Panc1 (cell line): ENCODE measurements around the gene PIGM. TPM values are rescaled to one million over a fixed set of nuclear protein-coding genes. Genes with fewer than 3 reads are reported as not detected.

Experiments used
- ATAC-seq: fragments of 200-7000 bp; cut with Tn5 transposase; 2 replicates; pipeline ENCODE4 v1.9.1; 2020; ENCODE audit warnings: mild to moderate bottlenecking, moderate library complexity
- BruUV-seq: library from RNA; stranded (reverse); fragments of 400-500 nt; replicated peaks from 2 replicates; lab custom pipeline; 2021; lab: Mats Ljungman, UMichigan
- CTCF ChIA-PET: fragments of 300-600 bp; sonication (Branson Sonifier 250); formaldehyde crosslinking; loops from one replicate; lab custom pipeline; 2022; ENCODE audit warnings: antibody characterized with exemption; lab: Charles Lee
- POLR2A ChIA-PET: fragments of 300-600 bp; sonication (Branson Sonifier 250); formaldehyde crosslinking; loops from one replicate; lab custom pipeline; 2022; ENCODE audit warnings: antibody characterized with exemption; lab: Charles Lee
- DNase-seq: peaks from one replicate; pipeline ENCODE4 v3.0.0-alpha.2; 2010; ENCODE audit warnings: low read depth, low spot score
- H3K27ac ChIP-seq: 2 replicates; pipeline ENCODE4 v1.5.1; 2011; ENCODE audit warnings: mild to moderate bottlenecking, low read length, inconsistent platforms
- H3K27me3 ChIP-seq: fragments of 200-500 bp; sonication (Bioruptor generic); 2 replicates; pipeline ENCODE4 v1.6.0; 2014; ENCODE audit warnings: low read length, inconsistent platforms; ENCODE audit not compliant: control insufficient read depth, insufficient read depth
- H3K36me3 ChIP-seq: fragments of 200-500 bp; sonication (Bioruptor generic); 2 replicates; pipeline ENCODE4 v1.5.1; 2014; ENCODE audit warnings: inconsistent platforms, mild to moderate bottlenecking, low read length, moderate library complexity; ENCODE audit not compliant: control insufficient read depth, insufficient read depth
- H3K4me1 ChIP-seq: 2 replicates; pipeline ENCODE4 v1.5.1; 2011; ENCODE audit warnings: inconsistent platforms, mild to moderate bottlenecking, low read length, moderate library complexity; ENCODE audit not compliant: control insufficient read depth, insufficient read depth
- H3K4me3 ChIP-seq, 2 experiments: 2 replicates each; pipeline ENCODE4 v1.5.1; 2011 to 2012; ENCODE audit warnings: low read depth in 2 of 2, low read length in 2 of 2, mild to moderate bottlenecking in 2 of 2, inconsistent platforms in 1 of 2, moderate library complexity in 1 of 2
- H3K9me3 ChIP-seq: fragments of 200-500 bp; sonication (Bioruptor generic); 2 replicates; pipeline ENCODE4 v1.5.1; 2014; ENCODE audit warnings: low read depth, mild to moderate bottlenecking, inconsistent platforms, low read length, moderate library complexity; ENCODE audit not compliant: control insufficient read depth, insufficient read depth
- POLR2AphosphoS5 ChIP-seq: IDR thresholded peaks from 2 replicates; pipeline ENCODE4 v1.6.1; 2012; ENCODE audit warnings: mild to moderate bottlenecking, low read depth, low read length, moderate library complexity
- REST ChIP-seq, 2 experiments: IDR thresholded peaks; 2 replicates each; pipeline ENCODE4 v1.6.1; 2011 to 2012; ENCODE audit warnings: low read depth in 2 of 2, control low read depth in 1 of 2, low read length in 1 of 2, mild to moderate bottlenecking in 1 of 2, moderate library complexity in 1 of 2; ENCODE audit not compliant: insufficient read depth in 1 of 2
- SIN3A ChIP-seq: IDR thresholded peaks from 2 replicates; pipeline ENCODE4 v1.6.1; 2012; ENCODE audit warnings: low read depth, mild to moderate bottlenecking, low read length, moderate library complexity, borderline replicate concordance; ENCODE audit not compliant: insufficient read depth
- TCF7L2 ChIP-seq: IDR thresholded peaks from 2 replicates; pipeline ENCODE4 v1.6.1; 2011; ENCODE audit warnings: mild to moderate bottlenecking, low read depth, low read length, inconsistent platforms
- in situ Hi-C: cut with HindIII; loops from 2 replicates; pipeline ENCODE4 v1.10.0; 2016; ENCODE audit warnings: low sequenced_read_pairs, low pct_unique_long_range_greater_than_20kb
- intact Hi-C: fragments of 100-400 bp; cut with micrococcal nuclease; formaldehyde crosslinking; loops from one replicate; pipeline ENCODE4 v1.10.0; 2022; ENCODE audit not compliant: unreplicated experiment
- total RNA-seq: library from RNA; stranded (reverse); gene quantifications from one replicate; pipeline ENCODE4 v1.2.1, GENCODE V29; 2021; ENCODE audit not compliant: unreplicated experiment
- TF ChIP-seq, protein P1 (sequence below): fragments of 450-650 bp; IDR thresholded peaks from 2 replicates; pipeline ENCODE4 v1.5.1; 2017; ENCODE audit warnings: mild to moderate bottlenecking

The PIGM gene
- total RNA-seq, 1 experiment from 2014 or later, result 4.4 TPM

DNA sequence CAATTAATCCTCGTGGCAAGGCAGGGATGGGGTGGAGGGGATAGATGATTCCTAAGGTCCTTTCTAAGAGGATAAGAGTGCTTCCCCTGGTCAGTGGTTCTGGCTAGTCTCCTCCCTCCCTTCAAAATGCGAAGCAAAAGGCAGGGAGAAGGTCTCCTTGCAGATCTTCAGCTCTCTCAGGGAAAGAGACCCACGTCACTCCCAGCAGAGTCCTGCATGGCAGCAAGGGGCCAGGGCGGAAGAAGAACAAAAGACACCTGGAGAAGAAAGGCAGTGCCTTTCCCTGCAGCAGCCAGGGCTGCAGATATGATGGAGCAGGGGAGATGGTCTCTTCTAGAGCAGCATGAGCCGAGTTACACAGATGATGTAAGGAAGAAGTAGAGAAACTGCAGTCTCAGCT, 48.1 kb downstream of the PIGM start:
- Histone ChIP-seq H3K4me3 (no peak overlapping the region), H3K9me3 (no peaks in the 10 kb centered on the region), H3K36me3 (no peaks in the 10 kb centered on the region), H3K27ac (no peak overlapping the region), H3K4me1 (no peaks in the 10 kb centered on the region), H3K27me3 (peaks cover 8% of the 10 kb centered on the region)
- BruUV-seq, result no TSS peak
- ChIA-PET POLR2A (interaction anchor here (0.6 kb wide), 1 partner anchor 763 kb away, joined by 5 read pairs; no protein-coding TSS in a partner anchor), CTCF (no interaction called here)
- in situ Hi-C loops, result no loop called here
- no peak for TF ChIP-seq TCF7L2
- no peak for TF ChIP-seq REST (IDR thresholded peaks at IDR 0.05; ENCODE audit: insufficient read depth in 1 of 2, low read depth in 2 of 2, low read length in 1 of 2)
- TF ChIP-seq, protein P1, sequence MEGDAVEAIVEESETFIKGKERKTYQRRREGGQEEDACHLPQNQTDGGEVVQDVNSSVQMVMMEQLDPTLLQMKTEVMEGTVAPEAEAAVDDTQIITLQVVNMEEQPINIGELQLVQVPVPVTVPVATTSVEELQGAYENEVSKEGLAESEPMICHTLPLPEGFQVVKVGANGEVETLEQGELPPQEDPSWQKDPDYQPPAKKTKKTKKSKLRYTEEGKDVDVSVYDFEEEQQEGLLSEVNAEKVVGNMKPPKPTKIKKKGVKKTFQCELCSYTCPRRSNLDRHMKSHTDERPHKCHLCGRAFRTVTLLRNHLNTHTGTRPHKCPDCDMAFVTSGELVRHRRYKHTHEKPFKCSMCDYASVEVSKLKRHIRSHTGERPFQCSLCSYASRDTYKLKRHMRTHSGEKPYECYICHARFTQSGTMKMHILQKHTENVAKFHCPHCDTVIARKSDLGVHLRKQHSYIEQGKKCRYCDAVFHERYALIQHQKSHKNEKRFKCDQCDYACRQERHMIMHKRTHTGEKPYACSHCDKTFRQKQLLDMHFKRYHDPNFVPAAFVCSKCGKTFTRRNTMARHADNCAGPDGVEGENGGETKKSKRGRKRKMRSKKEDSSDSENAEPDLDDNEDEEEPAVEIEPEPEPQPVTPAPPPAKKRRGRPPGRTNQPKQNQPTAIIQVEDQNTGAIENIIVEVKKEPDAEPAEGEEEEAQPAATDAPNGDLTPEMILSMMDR, result no peak
- TF ChIP-seq POLR2AphosphoS5, result no peak
- TF ChIP-seq SIN3A, result no peak
- DNase-seq (no peak), ATAC-seq (no peak)
- intact Hi-C loops, result no loop called here

DNA sequence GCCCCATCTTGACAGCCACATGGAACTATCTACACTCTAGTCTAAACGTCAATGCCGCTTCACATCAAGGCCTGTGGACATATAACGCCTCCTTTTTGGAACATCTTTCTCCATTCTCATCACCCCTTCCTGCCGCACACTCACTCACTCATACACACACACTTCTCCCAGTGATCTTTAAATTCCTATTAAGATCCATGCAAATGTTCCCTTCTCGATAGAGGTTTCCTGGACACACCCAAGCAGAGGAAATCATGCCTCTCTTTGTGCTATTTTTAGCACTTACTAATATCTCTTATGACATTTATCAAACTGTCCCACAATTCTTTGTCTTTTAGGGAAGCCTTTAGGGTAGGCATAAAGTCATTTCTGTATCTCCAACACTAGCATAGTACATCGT, 49.5 kb downstream of the PIGM start:
- Histone ChIP-seq H3K4me1 (no peaks in the 10 kb centered on the region), H3K27me3 (peaks cover 10% of the 10 kb centered on the region), H3K36me3 (no peaks in the 10 kb centered on the region), H3K9me3 (no peaks in the 10 kb centered on the region), H3K27ac (no peak overlapping the region), H3K4me3 (no peak overlapping the region)
- ATAC-seq, result no peak
- DNase-seq, result no peak
- BruUV-seq, result no TSS peak
- in situ Hi-C loops, result no loop called here
- TF ChIP-seq REST (IDR thresholded peaks at IDR 0.05; ENCODE audit: insufficient read depth in 1 of 2, low read depth in 2 of 2, low read length in 1 of 2) (no peak), POLR2AphosphoS5 (no peak), TCF7L2 (no peak), SIN3A (no peak)
- TF ChIP-seq, protein P1, result no peak
- ChIA-PET POLR2A (no interaction called here), CTCF (no interaction called here)
- intact Hi-C loops, result no loop called here
